IPS-15b (cell line): ENCODE measurements around the gene KLRC4.
"Not testable (repeated sequence)": the region's sequence is repeated elsewhere in the genome, so short reads cannot be mapped to it uniquely, and the experiment has no call there.

Experiments used
- H3K27me3 ChIP-seq: one replicate; pipeline ENCODE4 v1.6.1; 2013; ENCODE audit warnings: low read length; ENCODE audit not compliant: control insufficient read depth, insufficient read depth
- H3K36me3 ChIP-seq: one replicate; pipeline ENCODE4 v1.6.1; 2013; ENCODE audit warnings: low read length; ENCODE audit not compliant: control insufficient read depth, insufficient read depth
- H3K4me1 ChIP-seq: one replicate; pipeline ENCODE4 v1.6.1; 2013; ENCODE audit warnings: mild to moderate bottlenecking, low read length; ENCODE audit not compliant: control insufficient read depth, insufficient read depth
- H3K4me3 ChIP-seq: one replicate; pipeline ENCODE4 v1.5.1; 2013; ENCODE audit warnings: low read depth, low read length
- H3K9ac ChIP-seq: one replicate; pipeline ENCODE4 v1.6.1; 2013; ENCODE audit warnings: low read depth, mild to moderate bottlenecking, low read length
- H3K9me3 ChIP-seq: one replicate; pipeline ENCODE4 v1.6.1; 2013; ENCODE audit warnings: mild to moderate bottlenecking, low read length; ENCODE audit not compliant: control insufficient read depth, insufficient read depth

KLRC4 gene

DNA sequence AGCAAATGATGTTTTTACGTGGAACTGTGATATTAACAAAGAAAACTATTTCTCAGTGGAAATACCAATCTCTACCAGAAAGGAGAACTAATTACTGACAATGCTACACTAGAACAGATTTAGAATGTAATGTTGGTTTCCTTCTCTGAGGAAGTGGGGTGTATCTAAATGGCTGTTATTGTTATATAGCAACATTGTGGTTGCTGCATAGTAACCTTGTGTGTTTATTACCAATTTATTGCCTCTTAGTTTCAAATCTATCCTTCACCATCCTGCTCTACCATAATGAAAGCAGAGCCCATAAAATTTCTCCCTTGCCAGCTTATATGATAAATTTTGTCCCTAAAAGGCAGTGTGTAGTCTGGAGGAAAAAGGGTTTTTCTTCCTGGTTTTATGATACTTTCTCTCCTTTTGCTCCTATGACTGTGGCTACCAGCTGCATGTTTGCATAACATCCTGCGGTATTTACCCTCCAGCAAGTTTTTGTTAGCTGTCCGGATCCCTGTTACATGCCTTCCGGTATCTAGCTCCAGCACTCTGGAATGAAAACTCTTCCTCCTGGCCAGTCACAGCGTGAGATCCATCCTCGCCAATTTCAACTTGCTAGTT, 14.1 kb downstream of the KLRC4 start:
- H3K36me3 ChIP-seq: no peaks in the 10 kb centered on the region
- H3K4me1 ChIP-seq: peaks cover 2% of the 10 kb centered on the region
- H3K9ac ChIP-seq: no peak overlapping the region
- no peak overlapping the region for H3K4me3 ChIP-seq
- no peaks in the 10 kb centered on the region for H3K9me3 ChIP-seq
- H3K27me3 ChIP-seq: no peaks in the 10 kb centered on the region

DNA sequence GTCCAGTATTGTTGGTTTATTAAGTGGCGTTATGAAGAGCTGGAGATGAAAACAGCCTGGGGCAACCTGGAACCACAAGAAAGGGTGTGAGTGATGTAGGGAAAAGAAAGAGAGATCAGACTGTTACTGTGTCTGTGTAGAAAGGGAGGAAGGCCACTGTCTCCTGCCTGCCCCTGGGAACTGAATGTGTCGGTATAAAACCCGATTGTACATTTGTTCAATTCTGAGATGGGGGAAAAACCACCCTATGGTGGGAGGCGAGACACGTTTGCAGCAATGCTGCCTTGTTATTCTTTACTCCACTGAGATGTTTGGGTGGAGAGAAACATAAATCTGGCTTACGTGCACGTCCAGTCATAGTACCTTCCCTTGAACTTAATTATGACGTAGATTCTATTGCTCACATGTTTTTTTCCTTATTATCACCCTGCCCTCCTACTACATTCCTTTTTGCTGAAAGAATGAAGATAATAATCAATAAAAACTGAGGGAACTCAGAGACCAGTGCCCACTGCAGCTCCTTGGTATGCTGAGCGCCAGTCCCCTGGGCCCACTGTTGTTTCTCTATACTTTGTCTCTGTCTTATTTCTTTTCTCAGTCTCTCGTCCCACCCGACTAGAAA, 14.9 kb downstream of the KLRC4 start:
- H3K9me3 ChIP-seq, H3K4me3 ChIP-seq, H3K36me3 ChIP-seq, H3K27me3 ChIP-seq, H3K4me1 ChIP-seq, H3K9ac ChIP-seq: not testable (repeated sequence)

- H3K4me1 ChIP-seq: peaks cover 2% of the 10 kb centered on the region
- H3K27me3 ChIP-seq: no peaks in the 10 kb centered on the region
- no peaks in the 10 kb centered on the region for H3K9me3 ChIP-seq
- H3K36me3 ChIP-seq: no peaks in the 10 kb centered on the region
- H3K4me3 ChIP-seq: no peak overlapping the region
- no peak overlapping the region for H3K9ac ChIP-seq
Observed at GRCh38 chr12:10393291-10393690, 16.3 kb downstream of the KLRC4 start.

DNA sequence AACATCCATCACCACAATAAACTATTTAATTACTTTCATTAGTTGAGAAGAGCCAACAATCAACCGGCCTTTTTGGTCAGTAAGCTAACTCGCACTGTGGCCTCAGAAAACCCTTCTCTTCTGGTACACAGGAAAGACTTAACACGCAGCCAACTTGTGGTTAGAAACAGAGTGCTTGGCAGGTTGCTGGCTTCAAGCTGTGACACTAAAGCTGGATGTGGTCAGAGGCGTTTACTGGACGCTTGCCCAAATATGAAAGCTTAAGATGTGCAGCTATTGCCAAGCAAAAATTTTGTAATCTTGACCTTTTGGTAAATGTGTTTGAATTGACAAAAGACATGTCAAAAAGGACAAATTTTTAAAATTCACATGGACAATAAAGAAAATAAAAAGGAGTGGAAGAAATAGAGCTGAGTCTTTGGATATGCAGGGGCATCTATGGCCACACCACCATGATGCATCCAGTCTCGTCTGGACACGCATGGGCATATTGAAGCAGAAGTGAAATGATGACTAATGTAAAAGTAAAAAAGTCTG, 17.1 kb downstream of the KLRC4 start:
- Histone ChIP-seq H3K9me3 (no peaks in the 10 kb centered on the region), H3K27me3 (no peaks in the 10 kb centered on the region), H3K36me3 (no peaks in the 10 kb centered on the region), H3K4me1 (peaks cover 2% of the 10 kb centered on the region), H3K9ac (no peak overlapping the region), H3K4me3 (no peak overlapping the region)

DNA sequence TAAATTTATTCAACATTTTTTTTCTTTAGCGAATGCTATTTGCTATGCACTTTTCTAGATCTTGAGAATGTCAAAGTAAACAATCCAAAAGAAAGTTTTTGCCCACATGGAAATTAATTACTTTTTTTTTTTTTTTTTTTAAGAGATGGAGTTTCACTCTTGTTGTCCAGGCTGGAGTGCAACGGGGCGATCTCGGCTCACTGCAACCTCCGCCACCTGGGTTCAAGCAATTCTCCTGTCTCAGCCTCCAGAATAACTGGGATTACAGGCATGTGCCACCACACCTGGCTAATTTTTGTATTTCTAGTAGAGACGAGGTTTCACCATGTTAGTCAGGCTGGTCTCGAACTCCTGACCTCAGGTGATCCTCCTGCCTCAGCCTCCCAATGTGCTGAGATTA, 18.6 kb downstream of the KLRC4 start:
- H3K9ac ChIP-seq, H3K9me3 ChIP-seq, H3K4me1 ChIP-seq, H3K36me3 ChIP-seq, H3K27me3 ChIP-seq, H3K4me3 ChIP-seq: not testable (repeated sequence)

GRCh38 chr12:10389904-10390303, 19.7 kb downstream of the KLRC4 start, which contains the start of gene KLRK1:
KLRK1 (minus strand) TSS chr12:10390041; CDS start chr12:10388810, 1,231 bp downstream.
- no peak within 1 kb of the TSS for H3K9ac ChIP-seq
- H3K4me1 ChIP-seq: no peaks in the 10 kb centered on the region

DNA sequence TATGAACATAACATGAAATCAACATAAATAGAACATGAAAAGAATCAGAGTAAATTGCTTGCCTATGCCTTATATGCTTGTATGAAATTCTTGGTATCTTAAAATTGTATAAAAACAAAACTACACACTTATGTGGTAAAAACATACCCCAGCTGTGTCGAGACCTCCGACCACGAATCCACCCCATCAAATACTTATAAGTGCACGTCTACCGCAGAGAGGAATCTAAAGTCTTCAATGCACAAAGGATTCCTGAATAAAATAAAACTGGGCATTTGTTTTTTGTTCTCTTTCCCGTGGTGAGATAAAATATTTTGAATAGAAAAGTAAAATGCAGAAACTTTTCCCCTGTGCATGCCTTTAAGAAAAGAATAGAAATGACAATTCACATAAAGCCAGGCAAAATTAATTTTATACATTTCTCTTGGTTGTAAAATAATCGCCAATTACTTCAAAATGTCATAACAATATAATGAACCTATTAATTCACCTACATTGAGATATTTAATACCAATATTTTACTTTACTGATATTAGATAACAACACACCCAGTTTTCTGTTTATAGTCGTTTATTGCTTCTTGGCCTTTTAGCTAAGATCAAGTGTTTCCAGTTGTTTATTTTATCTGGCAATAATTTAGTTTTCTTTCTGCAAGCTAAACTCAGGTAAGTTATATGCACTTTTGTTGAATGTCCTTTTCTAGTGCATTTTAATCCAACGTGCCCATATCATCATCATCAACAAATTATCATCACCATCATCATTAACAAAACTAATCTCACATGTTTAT, 20.7 kb downstream of the KLRC4 start:
- Histone ChIP-seq H3K9ac (no peak overlapping the region), H3K4me1 (no peaks in the 10 kb centered on the region), H3K9me3 (no peaks in the 10 kb centered on the region), H3K27me3 (no peaks in the 10 kb centered on the region), H3K4me3 (no peak overlapping the region), H3K36me3 (no peaks in the 10 kb centered on the region)

More at GRCh38 chr12:10389904-10390303, 19.7 kb downstream of the KLRC4 start, which contains the start of gene KLRK1:
- Histone ChIP-seq H3K9me3 (no peaks in the 10 kb centered on the region), H3K4me3 (no peak within 1 kb of the TSS), H3K36me3 (no peaks in the 10 kb centered on the region), H3K27me3 (no peaks in the 10 kb centered on the region)

- H3K4me1 ChIP-seq, H3K4me3 ChIP-seq, H3K9ac ChIP-seq, H3K36me3 ChIP-seq, H3K27me3 ChIP-seq, H3K9me3 ChIP-seq: not testable (repeated sequence)
Observed at GRCh38 chr12:10387498-10387897, 22.1 kb downstream of the KLRC4 start.

- Histone ChIP-seq H3K4me1 (no peaks in the 10 kb centered on the region), H3K27me3 (no peaks in the 10 kb centered on the region), H3K9me3 (no peaks in the 10 kb centered on the region), H3K4me3 (no peak overlapping the region), H3K36me3 (no peaks in the 10 kb centered on the region), H3K9ac (no peak overlapping the region)
Observed at GRCh38 chr12:10386857-10387256, 22.7 kb downstream of the KLRC4 start.

- no peak overlapping the region for H3K9ac ChIP-seq
- no peaks in the 10 kb centered on the region for H3K36me3 ChIP-seq
- H3K9me3 ChIP-seq: no peaks in the 10 kb centered on the region
- no peaks in the 10 kb centered on the region for H3K27me3 ChIP-seq
- H3K4me1 ChIP-seq: no peaks in the 10 kb centered on the region
- no peak overlapping the region for H3K4me3 ChIP-seq
Observed at GRCh38 chr12:10385166-10385613, 24.4 kb downstream of the KLRC4 start.

DNA sequence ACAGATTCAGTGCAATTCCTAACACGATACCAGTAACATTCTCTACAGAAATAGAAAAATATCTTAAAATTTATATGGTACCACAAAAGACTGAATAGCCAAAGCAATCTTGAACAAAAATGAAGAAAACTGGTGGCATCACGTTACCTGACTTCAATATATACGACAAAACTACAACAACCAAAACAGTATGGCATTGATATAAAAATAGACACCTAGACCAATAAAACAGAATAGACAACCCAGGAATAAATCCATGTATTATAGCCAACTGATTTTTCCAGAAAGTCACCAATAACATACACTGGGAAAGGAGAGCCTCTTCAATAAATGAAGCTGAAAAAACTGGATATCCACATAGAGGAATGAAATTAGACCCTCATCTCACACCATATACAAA, 25.4 kb downstream of the KLRC4 start:
- Histone ChIP-seq H3K9me3 (no peaks in the 10 kb centered on the region), H3K36me3 (no peaks in the 10 kb centered on the region)

More for the DNA sequence above, 25.4 kb downstream of the KLRC4 start:
- H3K27me3 ChIP-seq: no peaks in the 10 kb centered on the region
- no peak overlapping the region for H3K4me3 ChIP-seq
- H3K4me1 ChIP-seq: no peaks in the 10 kb centered on the region
- H3K9ac ChIP-seq: no peak overlapping the region
